HepG2 (cell line): ENCODE data around the gene CLIC5. TPM values are rescaled to one million over a fixed set of nuclear protein-coding genes. Genes with fewer than 3 reads are reported as not detected.

Source experiments
- ATAC-seq: fragments of 200-7000 bp; cut with Tn5 transposase; 3 replicates; pipeline ENCODE4 v1.9.1; 2020; ENCODE audit warnings: mild to moderate bottlenecking, moderate library complexity
- BruUV-seq: library from RNA; stranded (reverse); fragments of 400-500 nt; replicated peaks from 2 replicates; lab custom pipeline; 2021; lab: Mats Ljungman, UMichigan
- CTCF ChIA-PET: fragments of 300-600 bp; formaldehyde crosslinking; extraction: SDS; loops from one replicate; lab custom pipeline; 2021; ENCODE audit warnings: low total read pairs, inconsistent platforms, low intra/inter-chr PET ratio; lab: Yijun Ruan, JAX
- POLR2A ChIA-PET: fragments of 350-600 bp; sonication (Branson Sonifier 250); formaldehyde crosslinking; loops from one replicate; lab custom pipeline; 2020; ENCODE audit warnings: antibody characterized with exemption, inconsistent platforms; lab: Yijun Ruan, JAX
- DNase-seq: peaks from one replicate; pipeline ENCODE4 v3.0.0-alpha.2; 2015; ENCODE audit warnings: low spot score
- FAIRE-seq: peaks from 3 replicates; lab custom pipeline; 2011; peaks lifted over from hg19 to GRCh38; lab: Jason Lieb, UNC
- H2AFZ ChIP-seq: one replicate; pipeline ENCODE4 v1.6.1; 2011; ENCODE audit warnings: low read length, inconsistent platforms
- H3K27ac ChIP-seq: fragments of 300-600 bp; 3 replicates; pipeline ENCODE4 v1.8.0; 2011; ENCODE audit warnings: mixed run types, mild to moderate bottlenecking, mixed read lengths, low read length, inconsistent platforms; ENCODE audit not compliant: insufficient read depth; ENCODE audit errors: extremely low read length
- H3K27me3 ChIP-seq, 2 experiments: fragments of 200-600 bp in 1 of 2; 2 replicates in 1 of 2; 3 replicates in 1 of 2; pipeline versions ENCODE4 v1.6.0 to v1.8.0; 2011; ENCODE audit warnings: low read length in 2 of 2, mild to moderate bottlenecking in 2 of 2, moderate library complexity in 2 of 2, inconsistent platforms in 1 of 2; ENCODE audit not compliant: insufficient read depth in 2 of 2, control insufficient read depth in 1 of 2
- H3K36me3 ChIP-seq, 2 experiments: fragments of 200-600 bp in 1 of 2; replicated peaks in 1 of 2; 2 replicates in 1 of 2; 3 replicates in 1 of 2; pipeline versions ENCODE4 v1.5.1 to v1.8.0; 2011; ENCODE audit warnings: low read length in 2 of 2, inconsistent platforms in 1 of 2; ENCODE audit not compliant: insufficient read depth in 2 of 2, control insufficient read depth in 1 of 2
- H3K4me1 ChIP-seq: 2 replicates; pipeline ENCODE4 v1.5.1; 2012; ENCODE audit warnings: low read length, inconsistent platforms; ENCODE audit not compliant: insufficient read depth
- H3K4me2 ChIP-seq: 2 replicates; pipeline ENCODE4 v1.6.0; 2011; ENCODE audit warnings: low read depth, low read length, inconsistent platforms
- H3K4me3 ChIP-seq, 3 experiments: fragments of 200-600 bp in 1 of 3; sonication (generic), shearing (Covaris generic) in 1 of 3; replicated peaks in 1 of 3; 2 replicates each; pipeline ENCODE4 v1.5.1; 2011 to 2016; ENCODE audit warnings: low read length in 3 of 3, inconsistent platforms in 2 of 3, low read depth in 2 of 3, mild to moderate bottlenecking in 2 of 3, control low read depth in 1 of 3, mixed read lengths in 1 of 3; ENCODE audit not compliant: insufficient read depth in 1 of 3
- H3K79me2 ChIP-seq: one replicate; pipeline ENCODE4 v1.6.1; 2011; ENCODE audit warnings: low read length, inconsistent platforms; ENCODE audit not compliant: insufficient read depth
- H3K9ac ChIP-seq: 2 replicates; pipeline ENCODE4 v1.6.0; 2011; ENCODE audit warnings: mild to moderate bottlenecking, low read depth, low read length, inconsistent platforms; ENCODE audit not compliant: insufficient read depth
- H3K9me3 ChIP-seq: 2 replicates; pipeline ENCODE4 v1.5.1; 2012; ENCODE audit warnings: mild to moderate bottlenecking, low read length
- H4K20me1 ChIP-seq: 2 replicates; pipeline ENCODE4 v1.6.0; 2011; ENCODE audit warnings: inconsistent platforms, mild to moderate bottlenecking, low read length, moderate library complexity; ENCODE audit not compliant: insufficient read depth
- BCL6 ChIP-seq: IDR thresholded peaks from 2 replicates; pipeline ENCODE4 v1.6.1; 2016; ENCODE audit warnings: missing genetic modification reagents, missing compliant biosample characterization
- GLI4 ChIP-seq: sonication (generic); formaldehyde crosslinking; IDR thresholded peaks from 2 replicates; pipeline ENCODE4 v1.5.1; 2020; ENCODE audit warnings: missing genetic modification reagents, mild to moderate bottlenecking, moderate library complexity, borderline replicate concordance
- KLF13 ChIP-seq: sonication (generic); formaldehyde crosslinking; IDR thresholded peaks from 2 replicates; pipeline ENCODE4 v1.4.0; 2020; ENCODE audit warnings: mild to moderate bottlenecking, missing genetic modification reagents
- MNT ChIP-seq: fragments of 450-650 bp; IDR thresholded peaks from 2 replicates; pipeline ENCODE4 v1.6.1; 2016
- SIN3B ChIP-seq: fragments of 150-350 bp; IDR thresholded peaks from 2 replicates; pipeline ENCODE4 v1.6.1; 2014; ENCODE audit warnings: low read length
- ZKSCAN8 ChIP-seq: IDR thresholded peaks from 2 replicates; pipeline ENCODE4 v1.6.1; 2016; ENCODE audit warnings: borderline replicate concordance, missing genetic modification reagents, missing compliant biosample characterization
- ZNF136 ChIP-seq: sonication (generic); formaldehyde crosslinking; IDR thresholded peaks from 2 replicates; pipeline ENCODE4 v1.8.1; 2022; ENCODE audit warnings: low read depth, mild to moderate bottlenecking, moderate library complexity, missing genetic modification reagents
- ZNF709 ChIP-seq: sonication (generic); formaldehyde crosslinking; IDR thresholded peaks from 2 replicates; pipeline ENCODE4 v1.5.0; 2020; ENCODE audit warnings: mild to moderate bottlenecking, missing genetic modification reagents
- WGBS: methylation state at CpG from one replicate; pipeline ENCODE4 v1.1.6; 2017; ENCODE audit warnings: low lambda C conversion rate; 5-methylcytosine and 5-hydroxymethylcytosine counted together
- in situ Hi-C: cut with HindIII; loops from 2 replicates; pipeline ENCODE4 v1.10.0; 2017; ENCODE audit warnings: low pct_unique_long_range_greater_than_20kb; ENCODE audit not compliant: extremely low pct_ligation_motif_present
- intact Hi-C: fragments of 100-400 bp; cut with micrococcal nuclease; formaldehyde crosslinking; loops from one replicate; pipeline ENCODE4 v1.10.0; 2022; ENCODE audit not compliant: unreplicated experiment
- polyA plus RNA-seq, 8 experiments: library from polyadenylated mRNA; depleted of rRNA in 3 of 8; stranded (reverse) in 7 of 8; unstranded in 1 of 8; fragments of >200 nt; fragmentation: Illumina TruSeq in 4 of 8; extraction: Trizol in 4 of 8; gene quantifications; 2 replicates each; pipeline versions ENCODE4 v1.2.1 to v1.2.3, GENCODE V29; 2011 to 2016; ENCODE audit warnings: low read depth in 4 of 8, missing spikeins in 1 of 8, mixed read lengths in 1 of 8; ENCODE audit not compliant: insufficient read depth in 1 of 8
- total RNA-seq, 5 experiments: library from RNA; depleted of rRNA; stranded (reverse); fragments of >200 nt; fragmentation: Illumina TruSeq; extraction: Trizol; gene quantifications; 2 replicates each; pipeline ENCODE4 v1.2.3, GENCODE V29; 2016; ENCODE audit warnings: low read depth in 1 of 5
- TF ChIP-seq, protein P1 (sequence below): sonication (generic); formaldehyde crosslinking; IDR thresholded peaks from 2 replicates; pipeline ENCODE4 v1.8.1; 2023; ENCODE audit warnings: mild to moderate bottlenecking, missing genetic modification reagents, borderline replicate concordance

The CLIC5 gene
- total and polyA plus RNA-seq, 2 of the 13 experiments (the other 11 are each of a cell fraction or from before 2014, with no cell fraction given), result not detected

DNA sequence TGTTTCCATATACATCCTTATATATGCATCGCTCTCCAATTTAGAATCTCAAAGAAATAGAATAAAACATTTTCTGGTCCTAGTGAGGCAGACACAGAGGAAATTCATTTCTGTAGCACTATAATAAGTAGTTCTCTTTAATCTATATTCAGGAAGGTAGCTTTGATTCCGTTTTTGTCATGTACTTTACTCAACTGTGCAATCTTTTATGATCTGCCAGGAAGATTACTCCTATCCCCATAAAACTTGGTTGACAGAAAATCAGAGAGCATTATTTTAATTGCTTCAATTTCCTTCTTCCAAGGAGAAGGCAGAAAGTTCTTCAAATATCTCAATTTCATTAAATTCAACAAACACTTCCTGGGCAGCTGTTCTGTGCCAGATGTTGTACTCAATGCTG is 10.6 kb upstream of the CLIC5 start:
- no TSS peak for BruUV-seq
- no peaks in the 10 kb centered on the region; a peak in 1 of 5 replicates for H3K27me3 ChIP-seq
- in situ Hi-C loops (no loop called here), intact Hi-C loops (no loop called here)
- 0% methylated on average over 2 of the region's 2 CpGs for WGBS
- H3K9ac ChIP-seq, result no peak overlapping the region
- CTCF ChIA-PET, result no interaction called here
- no peaks in the 10 kb centered on the region for H3K4me1 ChIP-seq
- H2AFZ ChIP-seq, result no peak overlapping the region
- DNase-seq (no peak), FAIRE-seq (no peak), ATAC-seq (no peak)
- no peaks in the 10 kb centered on the region for H3K79me2 ChIP-seq
- TF ChIP-seq ZNF709, result no peak
- no peak for TF ChIP-seq ZKSCAN8
- TF ChIP-seq, protein P1, sequence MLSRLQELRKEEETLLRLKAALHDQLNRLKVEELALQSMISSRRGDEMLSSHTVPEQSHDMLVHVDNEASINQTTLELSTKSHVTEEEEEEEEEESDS, result no peak
- TF ChIP-seq BCL6, result no peak
- no peak for TF ChIP-seq GLI4 (CRISPR knock-in tag)
- TF ChIP-seq ZNF136 (CRISPR knock-in tag), result no peak
- TF ChIP-seq KLF13 (CRISPR knock-in tag), result no peak
- no peak overlapping the region for H3K4me3 ChIP-seq
- no peak overlapping the region for H3K4me2 ChIP-seq
- H3K27ac ChIP-seq, result no peak overlapping the region
- H3K36me3 ChIP-seq, result no peaks in the 10 kb centered on the region
- no peaks in the 10 kb centered on the region for H3K9me3 ChIP-seq
- POLR2A ChIA-PET, result no interaction called here
- H4K20me1 ChIP-seq, result no peaks in the 10 kb centered on the region

DNA sequence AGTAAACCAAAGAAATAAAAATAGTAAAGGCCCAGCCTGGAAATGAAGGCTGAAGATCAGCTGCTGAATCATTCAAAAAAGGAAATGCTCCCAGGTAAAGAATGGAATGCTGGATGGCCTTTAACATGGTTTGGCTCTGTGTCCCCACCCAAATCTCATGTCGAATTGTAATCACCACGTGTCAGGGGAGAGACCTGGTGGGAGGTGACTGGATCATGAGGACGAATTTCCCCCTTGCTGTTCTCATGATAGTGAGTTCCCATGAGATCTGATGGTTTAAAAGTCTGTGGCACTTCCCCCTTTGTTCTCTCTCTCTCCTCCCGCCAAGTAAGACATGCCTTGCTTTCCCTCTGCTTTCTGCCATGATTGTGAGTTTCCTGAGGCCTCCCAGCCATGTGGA is 9.9 kb upstream of the CLIC5 start:
- intact Hi-C loops, result no loop called here
- no peaks in the 10 kb centered on the region; a peak in 1 of 5 replicates for H3K27me3 ChIP-seq
- H3K9ac ChIP-seq, result no peak overlapping the region
- in situ Hi-C loops, result no loop called here
- TF ChIP-seq SIN3B (no peak), MNT (peak; percentile 79)
- TF ChIP-seq, all 625 proteins: peak for 1
- no peak for ATAC-seq
- no peak for FAIRE-seq
- Histone ChIP-seq H3K9me3 (no peaks in the 10 kb centered on the region), H3K4me1 (no peaks in the 10 kb centered on the region), H3K79me2 (no peaks in the 10 kb centered on the region), H3K36me3 (no peaks in the 10 kb centered on the region), H3K4me2 (no peak overlapping the region), H2AFZ (no peak overlapping the region), H3K4me3 (no peak overlapping the region), H4K20me1 (no peaks in the 10 kb centered on the region), H3K27ac (no peak overlapping the region)
- ChIA-PET CTCF (no interaction called here), POLR2A (no interaction called here)
- no TSS peak for BruUV-seq
- DNase-seq, result no peak
- 0% methylated on average over 4 of the region's 4 CpGs for WGBS
